HG03354 (cell line): Measurements from ENCODE around the gene GID8.

ENCODE experiments used
- ATAC-seq: cut with Tn5 transposase; IDR thresholded peaks from one replicate; pipeline ENCODE4 v1.9.1; 2021; ENCODE audit warnings: mild to moderate bottlenecking; ENCODE audit not compliant: unreplicated experiment, poor library complexity, severe bottlenecking

GID8 gene

DNA sequence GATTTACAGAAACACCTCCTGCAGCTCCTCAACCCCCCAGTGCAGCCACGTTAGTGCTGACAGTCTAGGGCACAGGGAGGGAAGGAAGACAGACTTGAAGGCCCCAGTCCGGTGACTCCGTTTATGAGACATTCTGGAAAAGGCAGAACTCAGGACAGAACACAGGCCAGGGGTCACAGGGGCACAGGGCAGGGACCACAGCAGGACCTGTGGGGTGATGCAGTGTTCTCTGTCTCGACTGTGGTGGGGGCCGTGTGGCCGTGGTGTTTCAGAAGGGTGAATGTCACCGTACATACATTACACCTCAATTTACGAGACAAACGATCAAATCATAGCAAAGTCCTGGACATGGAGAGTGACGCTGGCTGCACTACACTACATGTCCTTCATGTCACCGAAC lies 57.5 kb downstream of the GID8 start:
- ATAC-seq: no peak

DNA sequence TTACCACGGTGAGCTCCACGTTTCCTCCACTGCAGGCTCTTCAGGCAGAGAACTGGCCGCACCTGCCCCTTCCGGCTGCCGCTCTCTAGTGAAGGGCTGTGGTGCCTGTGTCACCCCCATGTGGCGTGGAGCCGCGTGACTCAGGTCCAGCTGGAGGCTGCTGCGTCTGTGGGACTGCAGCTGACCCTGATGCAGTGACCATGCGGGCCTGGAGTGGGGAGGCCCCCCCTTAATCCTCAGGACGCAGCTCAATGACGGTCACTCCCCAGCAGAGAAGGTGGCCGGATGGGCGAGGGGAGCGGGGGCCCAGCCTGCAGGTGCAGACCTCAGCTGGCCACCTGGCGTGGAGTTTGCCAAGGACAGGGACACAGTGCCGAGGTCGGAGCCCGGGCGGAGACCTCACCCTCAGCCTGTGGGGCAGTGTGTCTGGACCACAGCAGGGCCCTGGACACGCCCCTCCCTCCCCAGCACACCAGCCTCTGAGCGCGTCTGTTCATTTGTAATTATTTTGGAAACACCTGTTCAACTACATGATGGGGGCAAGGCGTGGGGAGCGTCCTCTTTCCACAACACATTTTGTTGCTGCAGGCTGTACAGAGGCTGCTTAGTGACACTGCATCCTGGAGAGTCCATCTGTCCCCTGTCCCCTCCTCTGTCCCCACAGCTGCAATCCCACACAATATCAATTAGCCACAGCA lies 58.1 kb downstream of the GID8 start:
- ATAC-seq: no peak

DNA sequence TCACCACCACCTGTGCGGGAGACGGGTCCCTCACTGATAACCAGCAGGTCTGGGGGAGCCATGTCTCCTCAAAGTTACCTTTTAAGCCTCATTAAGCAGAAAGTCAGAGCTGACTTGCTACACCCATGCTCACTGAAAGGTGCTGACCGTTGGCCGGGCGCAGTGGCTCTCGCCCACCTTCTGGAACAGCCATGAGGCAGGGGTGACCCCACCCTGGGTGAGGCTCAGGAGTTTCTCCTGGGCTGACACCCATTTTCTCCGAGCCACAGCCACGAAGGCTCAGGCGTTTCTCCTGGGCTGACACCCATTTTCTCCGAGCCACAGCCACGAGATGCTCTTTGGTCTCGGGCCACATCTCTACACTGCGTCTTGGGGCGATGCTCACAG lies 58.6 kb downstream of the GID8 start:
- ATAC-seq: no peak

DNA sequence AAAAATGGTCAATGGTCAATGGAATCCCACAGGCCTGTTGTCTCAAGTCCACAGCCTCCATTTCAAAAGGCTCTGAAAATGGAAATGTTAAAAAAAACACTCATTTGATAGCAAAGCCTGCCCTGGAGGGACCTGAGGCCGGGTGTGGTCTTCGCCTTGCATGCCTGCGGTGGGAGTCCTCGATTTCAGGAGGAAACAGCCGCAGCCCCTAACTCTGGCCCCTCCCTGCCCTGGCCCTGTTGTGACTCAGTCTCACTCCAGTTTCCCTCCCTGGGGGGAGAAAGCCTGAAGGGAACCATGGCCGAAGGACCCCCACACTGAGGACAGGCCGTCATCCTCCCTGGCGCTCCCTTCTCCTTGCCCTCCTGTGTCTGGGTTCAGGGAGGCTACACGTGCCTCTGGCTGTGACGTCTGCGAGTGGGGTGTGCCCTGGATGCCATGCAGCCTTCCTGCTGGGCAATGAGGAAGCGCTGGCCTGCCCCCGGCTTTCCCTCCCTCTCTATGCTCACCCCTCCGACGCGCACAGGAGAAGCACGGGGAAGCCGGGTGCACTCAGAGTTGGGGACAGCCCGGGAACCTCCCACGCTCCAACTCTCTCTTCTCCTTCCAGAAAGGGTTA lies 59.6 kb downstream of the GID8 start:
- no peak for ATAC-seq
